Neural cell (in vitro differentiated cells): ENCODE data around the gene VWA5B1. TPM values are rescaled to one million over a fixed set of nuclear protein-coding genes. Genes with fewer than 3 reads are reported as not detected.
A peak's percentile ranks its signal among the peaks of the same experiment; 100 is the strongest.

ENCODE experiments used
- H2AFZ ChIP-seq: fragments of 200-600, 300-800 bp; sonication (generic), shearing (Covaris generic); 2 replicates; pipeline ENCODE4 v1.6.0; 2014; ENCODE audit warnings: low read depth, mild to moderate bottlenecking, antibody characterized with exemption, low read length, moderate library complexity
- H3F3A ChIP-seq: fragments of 200-600 bp; shearing (Covaris generic); 2 replicates; pipeline ENCODE4 v1.6.1; 2016; ENCODE audit warnings: mild to moderate bottlenecking, moderate library complexity, mixed read lengths, antibody characterized with exemption, low read length; ENCODE audit not compliant: insufficient read depth, poor library complexity, severe bottlenecking
- H3K27ac ChIP-seq: fragments of 200-600, 300-800 bp; sonication (generic), shearing (Covaris generic); 2 replicates; pipeline ENCODE4 v1.5.1; 2014; ENCODE audit warnings: mild to moderate bottlenecking, low read length, moderate library complexity
- H3K27me3 ChIP-seq: fragments of 300-800, 200-600 bp; sonication (generic), shearing (Covaris generic); 2 replicates; pipeline ENCODE4 v1.6.0; 2014; ENCODE audit warnings: mild to moderate bottlenecking, low read depth, low read length, moderate library complexity; ENCODE audit not compliant: insufficient read depth
- H3K36me3 ChIP-seq: fragments of 300-800, 200-600 bp; sonication (generic), shearing (Covaris generic); 2 replicates; pipeline ENCODE4 v1.5.1; 2014; ENCODE audit warnings: mild to moderate bottlenecking, antibody characterized with exemption, low read length, moderate library complexity; ENCODE audit not compliant: insufficient read depth
- H3K4me2 ChIP-seq: fragments of 300-800, 200-600 bp; sonication (generic), shearing (Covaris generic); 2 replicates; pipeline ENCODE4 v1.6.0; 2014; ENCODE audit warnings: mild to moderate bottlenecking, low read length
- H3K4me3 ChIP-seq: fragments of 300-800, 200-600 bp; sonication (generic), shearing (Covaris generic); 2 replicates; pipeline ENCODE4 v1.5.1; 2014; ENCODE audit warnings: mild to moderate bottlenecking, low read length, moderate library complexity
- H3K79me2 ChIP-seq: fragments of 200-600 bp; shearing (Covaris generic); replicated peaks from 2 replicates; pipeline ENCODE4 v1.6.0; 2014; ENCODE audit warnings: mild to moderate bottlenecking, low read length, moderate library complexity; ENCODE audit not compliant: insufficient read depth
- H3K9ac ChIP-seq: fragments of 300-800, 200-600 bp; sonication (generic), shearing (Covaris generic); 2 replicates; pipeline ENCODE4 v1.6.1; 2016; ENCODE audit warnings: mild to moderate bottlenecking, low read length, mixed read lengths
- H3K9me2 ChIP-seq: fragments of 200-600 bp; shearing (Covaris generic); 2 replicates; pipeline ENCODE4 v1.6.1; 2016; ENCODE audit warnings: mild to moderate bottlenecking, low read length, mixed read lengths; ENCODE audit not compliant: insufficient read depth
- H3K9me3 ChIP-seq: fragments of 200-600, 300-800 bp; sonication (generic), shearing (Covaris generic); 2 replicates; pipeline ENCODE4 v1.6.1; 2016; ENCODE audit warnings: mild to moderate bottlenecking, mixed run types, low read length, moderate library complexity, mixed read lengths
- H4K20me1 ChIP-seq: fragments of 200-600 bp; shearing (Covaris generic); 2 replicates; pipeline ENCODE4 v1.6.1; 2016; ENCODE audit warnings: mild to moderate bottlenecking, mixed run types; ENCODE audit not compliant: insufficient read depth
- CTCF ChIP-seq: fragments of 450-650 bp; IDR thresholded peaks from 2 replicates; pipeline ENCODE4 v1.5.1; 2014; ENCODE audit warnings: antibody characterized with exemption, mild to moderate bottlenecking, moderate library complexity; ENCODE audit not compliant: poor library complexity, severe bottlenecking
- EP300 ChIP-seq: fragments of 450-650 bp; conservative IDR thresholded peaks from 2 replicates; pipeline ENCODE4 v1.6.1; 2014; ENCODE audit warnings: antibody characterized with exemption, mild to moderate bottlenecking, moderate library complexity; ENCODE audit not compliant: poor library complexity, severe bottlenecking
- EZH2 ChIP-seq: fragments of 200-600, 300-800 bp; shearing (Covaris generic), sonication (generic); IDR thresholded peaks from 2 replicates; pipeline ENCODE4 v1.6.1; 2014; ENCODE audit warnings: antibody characterized with exemption, low read length, borderline replicate concordance, mild to moderate bottlenecking; ENCODE audit not compliant: insufficient read depth, poor library complexity, severe bottlenecking
- MXI1 ChIP-seq: fragments of 450-650 bp; conservative IDR thresholded peaks from 2 replicates; pipeline ENCODE4 v1.6.1; 2014; ENCODE audit warnings: antibody characterized with exemption, mild to moderate bottlenecking; ENCODE audit not compliant: poor library complexity, severe bottlenecking
- POLR2AphosphoS5 ChIP-seq: IDR thresholded peaks from 2 replicates; pipeline ENCODE4 v1.6.1; 2012
- RAD21 ChIP-seq: fragments of 450-650 bp; conservative IDR thresholded peaks from 2 replicates; pipeline ENCODE4 v1.6.1; 2014; ENCODE audit warnings: antibody characterized with exemption, mild to moderate bottlenecking, moderate library complexity
- REST ChIP-seq: IDR thresholded peaks from 2 replicates; pipeline ENCODE4 v1.6.1; 2012; ENCODE audit warnings: borderline replicate concordance
- SMC3 ChIP-seq: fragments of 450-650 bp; conservative IDR thresholded peaks from 2 replicates; pipeline ENCODE4 v1.6.1; 2014; ENCODE audit warnings: antibody characterized with exemption, mild to moderate bottlenecking, moderate library complexity; ENCODE audit not compliant: poor library complexity
- TAF1 ChIP-seq: IDR thresholded peaks from 2 replicates; pipeline ENCODE4 v1.6.1; 2012; ENCODE audit warnings: low read depth
- polyA plus RNA-seq: library from polyadenylated mRNA; depleted of rRNA; stranded (reverse); fragments of >200 nt; gene quantifications from 2 replicates; pipeline ENCODE4 v1.2.3, GENCODE V29; 2014

Gene VWA5B1
- polyA plus RNA-seq, 1 donor from 2014 or later: 0.27 TPM

GRCh38 chr1:20275319-20275925, 15.3 kb upstream of the VWA5B1 start:
- no peak for TF ChIP-seq RAD21
- TF ChIP-seq MXI1: no peak
- no peak for TF ChIP-seq EZH2
- no peak for TF ChIP-seq EP300
- no peak for TF ChIP-seq POLR2AphosphoS5
- TF ChIP-seq SMC3: no peak
- TF ChIP-seq REST: no peak
- no peak for TF ChIP-seq TAF1
- no peak for TF ChIP-seq CTCF
- Histone ChIP-seq H3F3A (no peaks in the 10 kb centered on the region), H3K36me3 (no peaks in the 10 kb centered on the region), H2AFZ (no peak overlapping the region), H3K4me2 (no peak overlapping the region), H3K27ac (no peak overlapping the region), H4K20me1 (no peaks in the 10 kb centered on the region), H3K9ac (no peak overlapping the region), H3K4me3 (no peak overlapping the region), H3K9me2 (no peaks in the 10 kb centered on the region), H3K27me3 (no peaks in the 10 kb centered on the region), H3K9me3 (no peaks in the 10 kb centered on the region), H3K79me2 (no peaks in the 10 kb centered on the region)

GRCh38 chr1:20276485-20277159, 14.1 kb upstream of the VWA5B1 start:
- no peak overlapping the region for H3K4me3 ChIP-seq
- H3K9me2 ChIP-seq: no peaks in the 10 kb centered on the region
- no peak overlapping the region for H3K9ac ChIP-seq
- no peaks in the 10 kb centered on the region for H3F3A ChIP-seq
- H3K27ac ChIP-seq: peak overlapping the region; percentile 45
- no peaks in the 10 kb centered on the region for H4K20me1 ChIP-seq
- no peak overlapping the region for H3K4me2 ChIP-seq
- H3K36me3 ChIP-seq: no peaks in the 10 kb centered on the region
- no peaks in the 10 kb centered on the region for H3K27me3 ChIP-seq
- H2AFZ ChIP-seq: no peak overlapping the region
- H3K79me2 ChIP-seq: no peaks in the 10 kb centered on the region
- TF ChIP-seq EZH2 (no peak), EP300 (no peak), POLR2AphosphoS5 (no peak), REST (no peak), CTCF (no peak), SMC3 (no peak), MXI1 (no peak), RAD21 (no peak), TAF1 (no peak)
- H3K9me3 ChIP-seq: no peaks in the 10 kb centered on the region
